H7 (cell line): ENCODE data around the gene PRKCE. TPM values are rescaled to one million over a fixed set of nuclear protein-coding genes. Genes with fewer than 3 reads are reported as not detected.
A peak's percentile ranks its signal among the peaks of the same experiment; 100 is the strongest.

Source experiments
- DNase-seq: peaks from one replicate; pipeline ENCODE4 v3.0.0; 2012
- H3K27me3 ChIP-seq: 2 replicates; pipeline ENCODE4 v1.6.0; 2011; ENCODE audit warnings: mild to moderate bottlenecking, low read length; ENCODE audit not compliant: control insufficient read depth, insufficient read depth
- H3K36me3 ChIP-seq: replicated peaks from 2 replicates; pipeline ENCODE4 v1.5.1; 2011; ENCODE audit warnings: low read length; ENCODE audit not compliant: control insufficient read depth, insufficient read depth
- H3K4me3 ChIP-seq: 2 replicates; pipeline ENCODE4 v1.5.1; 2011; ENCODE audit warnings: low read depth, mild to moderate bottlenecking, control low read depth, low read length, moderate library complexity; ENCODE audit not compliant: insufficient read depth
- total RNA-seq: library from RNA; depleted of rRNA; stranded (reverse); fragments of >200 nt; shearing (Covaris generic); gene quantifications from 2 replicates; pipeline ENCODE4 v1.2.3, GENCODE V29; 2014

PRKCE gene
- total RNA-seq, 1 experiment from 2014 or later: 1.2 TPM

- no peaks in the 10 kb centered on the region for H3K36me3 ChIP-seq
- H3K4me3 ChIP-seq: no peak overlapping the region
- H3K27me3 ChIP-seq: no peaks in the 10 kb centered on the region
- peak; percentile 59 for DNase-seq
Measured at GRCh38 chr2:45825001-45825651, 173.7 kb downstream of the PRKCE start.

DNA sequence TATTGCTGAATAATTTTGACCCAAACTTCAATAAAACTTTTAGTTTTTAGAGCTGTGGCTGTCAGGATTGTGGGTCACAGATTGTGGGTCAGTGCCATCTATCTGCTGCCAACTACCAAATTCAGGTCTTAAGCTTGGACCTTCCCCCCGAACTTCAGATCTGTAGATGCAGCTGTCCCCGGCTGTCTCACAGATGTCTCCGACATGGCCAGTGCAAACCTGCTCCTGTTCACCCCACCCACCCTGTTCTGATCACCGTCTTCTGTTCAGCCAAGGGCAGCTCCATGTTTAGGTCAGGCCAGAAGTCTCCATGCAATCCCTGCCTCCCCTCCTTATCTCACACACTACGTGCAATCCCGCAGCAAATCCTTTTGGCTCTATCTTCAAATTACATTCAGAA lies 175.0 kb downstream of the PRKCE start:
- Histone ChIP-seq H3K4me3 (no peak overlapping the region), H3K27me3 (no peaks in the 10 kb centered on the region), H3K36me3 (no peaks in the 10 kb centered on the region)
- no peak for DNase-seq

- DNase-seq: no peak
- Histone ChIP-seq H3K27me3 (no peaks in the 10 kb centered on the region), H3K4me3 (no peak overlapping the region), H3K36me3 (no peaks in the 10 kb centered on the region)
Measured at GRCh38 chr2:45826884-45827635, 175.6 kb downstream of the PRKCE start.

DNA sequence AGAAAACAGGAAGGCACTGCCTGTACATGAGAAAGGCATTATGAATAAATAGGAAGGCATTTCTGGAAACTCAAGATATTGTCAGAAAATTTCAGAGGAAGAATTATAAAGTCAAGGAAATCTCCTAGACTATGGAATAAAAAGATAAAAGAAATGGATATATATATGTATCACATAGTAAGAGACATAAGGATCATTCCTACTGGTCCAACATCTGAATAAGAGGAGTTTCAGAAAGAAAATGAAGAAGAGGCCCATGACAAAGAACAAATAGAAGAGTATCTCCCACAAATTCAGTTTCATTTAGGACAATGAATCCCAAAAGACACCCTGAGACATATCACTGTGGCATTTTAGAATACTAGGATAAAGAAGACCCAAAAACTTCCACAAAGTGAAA lies 178.8 kb downstream of the PRKCE start:
- no peaks in the 10 kb centered on the region for H3K27me3 ChIP-seq
- no peak for DNase-seq
- no peak overlapping the region for H3K4me3 ChIP-seq
- H3K36me3 ChIP-seq: no peaks in the 10 kb centered on the region

DNA sequence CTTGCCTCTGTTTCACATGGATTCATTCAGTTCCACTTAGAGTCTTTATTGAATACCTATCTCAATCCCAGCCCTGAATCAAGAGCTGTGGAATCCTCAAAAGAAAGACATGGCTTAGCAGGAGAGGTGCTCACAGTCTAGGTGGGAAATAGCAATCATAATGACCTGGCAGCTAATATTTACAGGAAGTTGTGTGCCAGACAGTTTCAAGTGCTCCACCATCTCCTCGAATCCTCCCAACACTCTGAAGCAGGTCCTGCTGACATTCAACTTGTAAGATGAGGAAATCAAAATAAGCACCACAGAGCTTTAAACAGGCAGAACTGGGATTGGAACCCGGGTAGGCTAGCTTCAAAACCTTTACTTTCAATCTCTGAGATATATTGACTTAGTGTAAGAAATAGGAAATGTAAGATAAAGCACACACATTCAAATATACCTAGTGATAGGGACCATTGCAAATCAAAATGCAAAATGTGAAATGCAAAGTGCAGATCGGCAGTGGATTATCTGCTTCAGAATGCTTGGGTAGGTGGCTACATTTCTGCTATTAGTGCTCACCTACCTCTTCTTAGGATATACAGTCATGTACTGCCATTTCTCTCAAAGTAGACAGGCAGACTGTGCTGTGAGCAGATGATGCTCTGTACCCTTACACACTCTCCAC lies 182.0 kb downstream of the PRKCE start:
- Histone ChIP-seq H3K36me3 (no peaks in the 10 kb centered on the region), H3K27me3 (no peaks in the 10 kb centered on the region), H3K4me3 (no peak overlapping the region)
- no peak for DNase-seq

- H3K36me3 ChIP-seq: no peaks in the 10 kb centered on the region
- DNase-seq: no peak
- no peak overlapping the region for H3K4me3 ChIP-seq
- H3K27me3 ChIP-seq: no peaks in the 10 kb centered on the region
Measured at GRCh38 chr2:45833968-45834344, 182.5 kb downstream of the PRKCE start.

DNA sequence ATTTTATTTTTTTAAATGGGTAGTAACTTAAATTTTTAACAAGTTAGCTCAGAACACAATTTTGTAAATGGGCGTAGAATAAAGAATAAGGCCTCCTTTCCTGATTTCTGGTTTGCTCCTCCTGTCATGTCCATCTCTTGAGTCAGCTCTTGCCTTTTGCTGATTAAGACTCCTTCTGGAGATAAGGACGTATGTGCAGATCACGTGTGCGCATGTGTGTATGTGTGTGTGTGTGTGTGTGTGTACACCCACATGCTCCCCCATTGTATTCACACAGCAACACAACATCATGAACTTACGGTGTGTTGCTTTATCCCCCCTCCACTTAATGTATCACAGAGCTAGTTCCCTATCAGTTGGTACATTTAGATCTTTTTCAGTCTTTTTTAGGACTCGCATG lies 182.9 kb downstream of the PRKCE start:
- H3K36me3 ChIP-seq: no peaks in the 10 kb centered on the region
- no peak for DNase-seq
- no peak overlapping the region for H3K4me3 ChIP-seq
- H3K27me3 ChIP-seq: no peaks in the 10 kb centered on the region

DNA sequence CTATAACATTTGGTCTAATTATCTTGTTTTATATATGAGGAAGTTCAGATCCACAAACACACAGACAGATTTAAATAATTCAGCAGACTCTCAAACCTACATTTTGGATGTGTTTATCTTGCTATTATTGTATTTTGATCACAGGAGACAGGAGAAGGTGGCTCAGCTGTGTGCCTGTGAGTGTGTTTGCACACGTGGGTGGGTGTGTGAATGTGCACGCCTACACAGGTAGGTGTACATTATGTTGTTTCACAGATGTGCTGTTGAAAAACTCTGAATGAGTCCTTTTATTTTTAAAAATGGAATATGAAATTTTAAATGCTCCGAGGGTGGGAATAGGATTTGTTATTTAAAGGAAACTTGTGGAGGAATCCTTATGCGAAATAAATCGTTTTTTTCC lies 183.4 kb downstream of the PRKCE start:
- no peaks in the 10 kb centered on the region for H3K36me3 ChIP-seq
- no peaks in the 10 kb centered on the region for H3K27me3 ChIP-seq
- DNase-seq: no peak
- H3K4me3 ChIP-seq: no peak overlapping the region

DNA sequence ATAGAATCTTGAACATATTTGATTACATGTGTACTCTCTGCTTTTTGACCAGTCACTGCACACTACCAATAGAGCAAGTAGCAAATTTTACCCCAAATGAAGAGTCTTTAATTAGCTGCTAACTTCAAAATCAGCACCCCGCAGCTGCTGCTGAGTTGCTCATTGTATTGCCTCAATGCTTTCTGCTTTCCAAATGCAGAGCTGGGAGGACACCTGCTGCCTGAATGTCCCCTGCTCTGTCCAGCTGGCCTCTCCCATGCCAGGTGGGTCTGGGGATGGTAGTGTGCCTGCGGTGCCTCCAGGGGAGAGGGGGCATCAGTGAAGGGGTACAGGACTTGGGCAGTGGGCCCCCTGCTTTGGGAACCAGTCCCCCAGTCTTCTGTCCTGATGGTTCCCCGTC lies 184.8 kb downstream of the PRKCE start:
- H3K4me3 ChIP-seq: no peak overlapping the region
- peak; percentile 59 for DNase-seq
- no peaks in the 10 kb centered on the region for H3K27me3 ChIP-seq
- no peaks in the 10 kb centered on the region for H3K36me3 ChIP-seq

- Histone ChIP-seq H3K36me3 (no peaks in the 10 kb centered on the region), H3K4me3 (no peak overlapping the region), H3K27me3 (no peaks in the 10 kb centered on the region)
- DNase-seq: no peak
Measured at GRCh38 chr2:45836740-45837139, 185.3 kb downstream of the PRKCE start.

GRCh38 chr2:45837812-45838341 lies 186.4 kb downstream of the PRKCE start:
- H3K36me3 ChIP-seq: no peaks in the 10 kb centered on the region
- H3K4me3 ChIP-seq: no peak overlapping the region
- no peaks in the 10 kb centered on the region for H3K27me3 ChIP-seq
- DNase-seq: no peak

DNA sequence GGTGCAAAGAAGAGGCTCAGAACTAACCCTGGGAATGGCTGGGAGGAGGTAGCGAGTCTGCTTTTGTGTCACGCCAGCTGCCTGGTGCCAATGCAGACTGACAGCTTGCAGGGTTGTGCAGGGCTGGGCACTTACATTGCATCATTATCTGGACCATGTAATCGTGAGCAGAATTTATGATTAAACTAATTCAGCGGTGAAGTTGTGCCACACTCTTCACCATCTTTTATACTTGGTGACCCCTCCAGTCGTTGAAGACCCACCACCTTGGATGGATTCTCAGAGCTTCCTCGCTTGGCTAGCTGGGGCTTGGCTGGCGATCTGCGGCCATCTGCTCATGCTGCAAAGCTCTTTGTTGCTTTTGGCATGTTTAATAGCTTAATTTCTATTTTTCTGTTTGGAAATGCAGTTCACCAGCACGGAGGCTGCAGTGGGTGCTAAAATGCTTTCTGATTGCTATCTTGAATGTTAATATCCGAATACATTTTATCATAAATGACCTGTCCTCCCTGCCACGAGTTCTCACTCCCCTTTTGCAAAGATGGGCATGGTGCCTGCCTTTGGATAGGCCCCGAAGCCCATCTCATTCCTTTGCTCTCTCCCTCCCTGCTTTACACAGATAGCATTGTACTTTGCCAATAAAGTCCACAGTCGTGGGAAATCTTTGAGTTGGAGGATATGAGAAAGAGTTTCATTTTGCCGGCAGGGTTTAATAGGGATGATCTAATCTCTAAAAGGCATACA lies 188.2 kb downstream of the PRKCE start:
- DNase-seq: no peak
- no peaks in the 10 kb centered on the region for H3K36me3 ChIP-seq
- H3K27me3 ChIP-seq: no peaks in the 10 kb centered on the region
- no peak overlapping the region for H3K4me3 ChIP-seq

DNA sequence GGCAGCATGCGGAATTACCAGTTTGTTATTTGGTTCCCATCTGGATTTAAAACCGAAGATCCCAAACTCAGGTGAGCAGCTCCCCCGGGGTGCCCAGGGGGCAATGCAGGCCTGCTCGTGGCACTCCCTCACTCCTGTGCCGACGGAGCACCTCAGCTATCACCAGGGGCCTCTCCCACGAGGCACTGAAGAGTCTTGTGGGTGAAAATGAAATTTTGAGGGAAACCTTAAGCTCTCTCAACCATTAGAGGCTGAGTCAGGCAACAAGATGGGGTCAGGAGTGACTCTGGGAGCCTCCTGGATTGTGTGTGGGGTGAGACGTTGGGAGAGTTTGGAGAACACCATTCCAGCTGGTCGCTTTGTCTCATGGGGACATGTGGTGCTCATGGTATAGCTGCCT lies 189.0 kb downstream of the PRKCE start:
- H3K36me3 ChIP-seq: no peaks in the 10 kb centered on the region
- DNase-seq: no peak
- H3K4me3 ChIP-seq: no peak overlapping the region
- no peaks in the 10 kb centered on the region for H3K27me3 ChIP-seq

- H3K36me3 ChIP-seq: no peaks in the 10 kb centered on the region
- DNase-seq: no peak
- no peaks in the 10 kb centered on the region for H3K27me3 ChIP-seq
- H3K4me3 ChIP-seq: no peak overlapping the region
Measured at GRCh38 chr2:45841752-45842407, 190.4 kb downstream of the PRKCE start.
